Karpas-422 (cell line): ENCODE measurements around the gene DGLUCY. TPM values are rescaled to one million over a fixed set of nuclear protein-coding genes. Genes with fewer than 3 reads are reported as not detected.

Experiments
- DNase-seq: peaks from one replicate; pipeline ENCODE4 v3.0.0-alpha.2; 2015
- H2AFZ ChIP-seq: fragments of 200-600 bp; sonication (generic); 2 replicates; pipeline ENCODE4 v1.6.1; 2014; ENCODE audit warnings: antibody characterized with exemption, low read length, mixed read lengths
- H3K27ac ChIP-seq: fragments of 200-600 bp; sonication (generic); 2 replicates; pipeline ENCODE4 v1.5.1; 2014; ENCODE audit warnings: mild to moderate bottlenecking, low read length, moderate library complexity
- H3K27me3 ChIP-seq: fragments of 200-600 bp; sonication (generic); 2 replicates; pipeline ENCODE4 v1.6.1; 2014; ENCODE audit warnings: low read length, mixed read lengths
- H3K36me3 ChIP-seq: fragments of 200-600 bp; sonication (generic); 2 replicates; pipeline ENCODE4 v1.6.1; 2014; ENCODE audit warnings: low read length, mixed read lengths; ENCODE audit not compliant: insufficient read depth
- H3K4me1 ChIP-seq: fragments of 200-600 bp; sonication (generic); 2 replicates; pipeline ENCODE4 v1.6.1; 2014; ENCODE audit warnings: mild to moderate bottlenecking, low read length, mixed read lengths
- H3K4me2 ChIP-seq: fragments of 200-600 bp; sonication (generic); 2 replicates; pipeline ENCODE4 v1.6.1; 2014; ENCODE audit warnings: low read length, low read depth, mild to moderate bottlenecking; ENCODE audit not compliant: poor library complexity, severe bottlenecking
- H3K4me3 ChIP-seq: fragments of 200-600 bp; sonication (generic); 2 replicates; pipeline ENCODE4 v1.5.1; 2014; ENCODE audit warnings: mild to moderate bottlenecking, antibody characterized with exemption, low read length, mixed read lengths
- H3K79me2 ChIP-seq: fragments of 200-600 bp; sonication (generic); 2 replicates; pipeline ENCODE4 v1.6.1; 2014; ENCODE audit warnings: mild to moderate bottlenecking, low read length, mixed read lengths
- H3K9ac ChIP-seq: fragments of 200-600 bp; sonication (generic); 2 replicates; pipeline ENCODE4 v1.6.0; 2014; ENCODE audit warnings: low read length
- H3K9me2 ChIP-seq: fragments of 200-600 bp; sonication (generic), shearing (Covaris generic); replicated peaks from 2 replicates; pipeline ENCODE4 v1.6.0; 2014; ENCODE audit warnings: mild to moderate bottlenecking, low read length, moderate library complexity; ENCODE audit not compliant: insufficient read depth
- H3K9me3 ChIP-seq: fragments of 300-700, 200-600 bp; sonication (generic); 2 replicates; pipeline ENCODE4 v1.6.1; 2014; ENCODE audit warnings: low read length, mixed read lengths
- H4K20me1 ChIP-seq: fragments of 200-600 bp; sonication (generic); 2 replicates; pipeline ENCODE4 v1.6.1; 2014; ENCODE audit warnings: mild to moderate bottlenecking, antibody characterized with exemption, low read length, low read depth; ENCODE audit not compliant: insufficient read depth
- small RNA-seq: library from RNA; depleted of rRNA; stranded (forward); fragments of <200 nt; gene quantifications from one replicate; pipeline ENCODE3, GENCODE V24; 2014
- total RNA-seq: library from RNA; depleted of rRNA; stranded (reverse); fragments of >200 nt; shearing (Covaris generic); gene quantifications from 2 replicates; pipeline ENCODE4 v1.2.3, GENCODE V29; 2014; ENCODE audit warnings: low replicate concordance; rRNA removed

The DGLUCY gene
- total RNA-seq, 1 experiment from 2014 or later = 99.9 TPM

GRCh38 chr14:91274796-91275195, 160.9 kb downstream of the DGLUCY start:
- DNase-seq = no peak
- H3K27ac ChIP-seq = no peak overlapping the region
- H3K4me2 ChIP-seq = no peak overlapping the region
- H3K79me2 ChIP-seq = no peaks in the 10 kb centered on the region
- H3K4me3 ChIP-seq = no peak overlapping the region
- no peak overlapping the region for H2AFZ ChIP-seq
- no peaks in the 10 kb centered on the region for H3K27me3 ChIP-seq
- no peaks in the 10 kb centered on the region for H3K9me3 ChIP-seq
- no peaks in the 10 kb centered on the region for H4K20me1 ChIP-seq
- H3K4me1 ChIP-seq = no peaks in the 10 kb centered on the region
- H3K9me2 ChIP-seq = no peaks in the 10 kb centered on the region
- H3K36me3 ChIP-seq = peaks cover 6% of the 10 kb centered on the region; the same call in 1 of the 2 replicates
- no peak overlapping the region for H3K9ac ChIP-seq

Small RNA genes lying within 50 kb of the gene (small RNA-seq; reads per million reads assigned to genes)
- not detected for gene RNU7-30P
- 3.6 reads per million, percentile 71 among the genes with 10 or more reads in this experiment for gene SNORA11B

Other genes with a start within 250 kb of the DGLUCY start
- 5.5 and 7.8 TPM in 2 replicates for gene RPS6KA5, start 53.4 kb upstream of the DGLUCY start, total RNA-seq
- gene GPR68, start 130.6 kb downstream of the DGLUCY start, total RNA-seq = 0.36 TPM in 1 of 2 replicates, not detected in the other